ENCODE results near the gene VPS35.
"Not testable (repeated sequence)": the region's sequence is repeated elsewhere in the genome, so short reads cannot be mapped to it uniquely, and the experiment has no call there.

Gene VPS35

DNA sequence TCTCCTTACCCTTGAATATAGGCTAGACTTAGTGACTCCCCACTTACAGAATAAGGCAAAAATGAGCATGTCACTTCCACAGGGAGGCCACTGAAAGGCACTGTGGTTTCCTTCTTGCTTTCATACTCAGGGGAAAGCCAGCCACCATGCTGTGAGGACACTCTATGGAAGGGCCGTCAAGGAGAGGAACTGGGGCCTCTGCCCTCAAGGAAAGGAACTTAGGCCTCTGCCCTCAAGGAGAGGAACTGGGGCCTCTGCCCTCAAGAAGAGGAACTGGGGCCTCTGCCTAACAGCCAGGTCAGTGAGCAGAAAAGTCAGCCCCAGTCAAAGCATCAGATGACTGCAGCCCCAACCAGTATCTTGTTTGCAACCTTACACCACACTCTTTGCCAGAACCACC is 30.1 kb downstream of the VPS35 start:
- peak; percentile 4 for DNase-seq (ENCODE audit: low read depth)

DNA sequence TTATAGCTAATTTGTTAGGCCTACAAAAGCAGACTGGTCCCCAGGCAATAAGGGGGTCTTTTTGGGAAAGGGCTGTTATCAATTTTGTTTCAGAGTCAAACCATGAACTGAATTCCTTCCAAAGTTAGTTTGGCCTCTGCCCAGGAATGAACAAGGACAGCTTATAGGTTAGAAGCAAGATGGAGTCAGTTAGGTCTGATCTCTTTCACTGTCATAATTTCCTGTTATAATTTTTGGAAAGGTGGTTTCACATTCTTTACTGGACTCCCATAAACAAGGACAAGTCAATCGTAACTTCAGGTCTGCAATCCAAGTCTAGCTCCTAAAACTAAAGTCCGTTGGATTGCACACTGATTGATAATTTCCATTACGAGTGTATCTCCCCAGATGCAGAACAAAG is 37.7 kb downstream of the VPS35 start:
- no peak for DNase-seq (ENCODE audit: low read depth)

DNA sequence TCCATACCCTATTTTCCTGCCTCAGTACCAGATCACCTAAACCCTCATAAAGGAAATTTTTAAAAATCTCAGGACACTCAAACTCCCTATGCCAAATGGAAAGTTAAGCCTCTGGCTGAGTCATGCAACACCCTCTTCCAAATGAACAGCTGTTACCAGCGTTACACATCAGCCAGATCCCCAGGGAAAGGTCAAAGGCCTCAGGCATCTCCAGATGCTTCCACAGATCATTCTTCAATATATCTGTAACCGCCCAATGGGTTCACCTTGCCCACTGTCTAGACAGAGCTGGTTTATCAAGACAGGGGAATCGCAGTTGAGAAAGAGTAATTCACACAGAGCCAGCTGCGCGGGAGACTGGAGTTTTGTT is 38.7 kb downstream of the VPS35 start:
- DNase-seq (ENCODE audit: low read depth) = peak; percentile 13

GRCh38 chr16:46649588-46650253 is 39.3 kb downstream of the VPS35 start:
- no peak for DNase-seq (ENCODE audit: low read depth)

DNA sequence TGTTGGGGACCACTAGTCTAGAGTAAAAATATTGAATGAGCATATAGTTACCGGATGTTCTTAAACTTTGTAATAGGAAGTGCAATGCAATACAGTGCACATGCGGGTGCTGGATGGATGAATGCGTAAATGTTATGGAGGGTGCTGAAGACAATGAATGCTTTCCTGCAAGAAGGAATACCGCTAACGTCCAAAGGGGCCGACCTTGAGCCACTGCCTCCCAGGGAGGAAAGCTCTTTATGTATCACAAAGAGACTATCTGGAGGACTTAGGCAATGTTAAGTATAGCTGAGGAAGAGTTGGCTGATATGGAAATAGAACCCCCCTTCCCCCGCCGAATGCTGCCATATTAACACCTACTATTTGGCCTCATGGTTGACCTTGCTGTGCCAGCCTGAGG is 40.3 kb downstream of the VPS35 start:
- no peak for DNase-seq (ENCODE audit: low read depth)

- DNase-seq (ENCODE audit: low read depth) = peak; percentile 57
These were observed 49.7 kb downstream of the VPS35 start for GRCh38 chr16:46638947-46639925.

DNA sequence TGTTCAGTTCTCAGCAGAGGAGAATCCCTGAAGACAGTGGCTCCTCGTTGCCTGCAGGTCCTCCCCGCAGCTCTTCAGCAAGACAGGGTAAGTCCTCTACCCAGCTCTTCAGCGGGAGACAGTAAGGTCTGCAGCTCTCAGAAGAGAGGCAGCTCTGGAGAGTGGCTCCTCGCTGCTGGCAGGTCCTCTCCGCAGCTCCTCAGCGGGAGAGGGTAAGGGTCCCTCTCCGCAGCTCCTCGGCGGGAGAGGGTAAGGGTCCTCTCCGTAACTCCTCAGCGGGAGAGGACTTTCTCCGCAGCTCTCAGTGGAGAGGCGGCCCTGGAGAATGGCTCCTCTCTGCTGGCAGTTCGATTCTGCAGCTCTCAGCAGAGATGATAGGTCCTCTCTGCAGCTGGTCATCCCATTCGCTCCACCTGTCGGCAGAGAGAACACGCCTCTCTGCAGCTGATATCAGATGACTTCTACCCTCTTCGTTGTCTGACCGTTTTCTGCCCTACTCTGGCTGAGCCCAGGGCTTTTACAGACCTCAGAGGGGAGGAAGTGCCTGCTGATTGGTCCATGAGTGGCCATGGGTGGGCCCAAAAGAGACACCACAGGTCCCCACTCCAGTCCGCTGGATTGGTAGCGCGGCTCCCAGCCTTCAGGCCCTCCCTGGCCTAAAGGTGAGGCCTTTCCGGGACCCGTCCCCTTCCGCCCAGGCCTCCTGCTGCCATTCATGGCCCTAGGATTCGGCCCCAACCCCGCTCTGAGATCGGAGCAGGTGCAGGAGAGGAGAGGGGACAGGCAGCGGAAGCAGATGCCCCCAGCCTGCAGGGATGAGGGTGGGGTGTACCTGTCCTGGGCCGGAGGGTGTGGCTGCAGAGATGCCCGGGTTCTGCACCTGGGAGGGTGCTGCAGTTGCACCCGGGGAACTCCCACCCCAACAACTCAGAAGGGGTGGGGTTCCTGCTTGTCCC is 55.9 kb downstream of the VPS35 start:
- DNase-seq (ENCODE audit: low read depth) = no peak

DNA sequence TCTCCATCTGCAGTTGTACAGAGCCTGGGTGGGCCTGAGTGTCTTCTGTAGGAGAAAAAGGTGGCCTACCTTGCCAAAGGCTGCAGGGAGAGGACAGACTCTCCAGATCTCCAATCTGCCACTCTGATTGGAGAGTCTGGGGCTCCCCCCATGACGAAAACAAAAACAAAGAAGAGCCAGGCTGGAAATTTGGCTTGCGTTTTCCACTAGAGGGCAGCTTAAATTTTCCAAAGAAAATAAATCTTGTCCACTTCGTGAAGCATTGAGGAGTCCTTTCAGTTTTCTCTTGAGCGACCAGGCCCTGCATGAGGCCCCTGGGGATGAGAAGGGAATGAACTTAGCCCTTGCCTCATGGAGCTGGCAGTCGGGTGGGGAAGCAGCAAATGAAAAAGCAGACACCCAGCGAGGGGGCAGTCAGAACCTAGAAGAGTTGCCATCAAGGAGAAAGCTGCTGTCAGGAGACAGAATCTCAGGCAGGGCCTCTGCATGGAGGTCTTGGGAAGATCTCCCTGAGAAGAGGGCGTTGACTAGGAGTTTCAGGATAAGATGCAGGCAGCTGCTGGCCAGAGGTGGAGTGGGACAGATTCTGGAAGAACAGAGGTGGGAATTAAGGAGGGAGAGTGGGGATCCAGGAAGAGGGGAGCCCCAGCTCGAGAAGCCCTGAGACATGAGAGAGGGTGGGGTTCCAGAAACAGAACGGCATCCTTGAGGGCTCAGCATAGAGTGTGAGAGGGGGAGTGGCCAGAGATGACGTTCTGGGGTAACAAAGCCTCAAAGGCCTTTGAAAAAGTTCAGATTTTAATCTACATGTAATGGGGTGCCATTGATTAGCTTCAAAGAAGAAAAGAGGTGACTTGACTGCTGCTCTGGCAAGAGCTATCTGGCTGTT is 59.4 kb downstream of the VPS35 start:
- peak; percentile 67 for DNase-seq (ENCODE audit: low read depth)

DNA sequence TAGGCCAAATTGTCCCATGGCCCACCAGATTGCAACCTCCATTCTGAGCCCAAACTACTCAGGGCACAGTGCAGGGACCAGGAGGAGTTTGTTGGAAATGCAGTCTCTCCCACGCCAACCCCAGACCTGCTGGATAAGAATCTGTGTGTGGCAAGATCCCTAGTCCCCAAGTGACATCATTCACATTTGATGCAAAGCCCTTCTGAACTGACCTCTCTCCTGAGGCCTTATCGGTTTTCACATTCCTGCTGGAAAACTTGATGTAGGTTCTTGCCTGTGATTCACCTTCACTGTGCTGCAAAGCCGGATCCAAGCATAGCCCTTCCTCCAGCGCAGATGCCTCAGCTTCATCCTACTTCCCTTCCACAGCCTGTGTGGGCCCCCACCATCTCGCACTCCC is 61.2 kb downstream of the VPS35 start:
- no peak for DNase-seq (ENCODE audit: low read depth)

- DNase-seq (ENCODE audit: low read depth) = not testable (repeated sequence)
These were observed 62.3 kb downstream of the VPS35 start for GRCh38 chr16:46626681-46627080.

GRCh38 chr16:46624862-46625261 is 64.1 kb downstream of the VPS35 start:
- not testable (repeated sequence) for DNase-seq (ENCODE audit: low read depth)

DNA sequence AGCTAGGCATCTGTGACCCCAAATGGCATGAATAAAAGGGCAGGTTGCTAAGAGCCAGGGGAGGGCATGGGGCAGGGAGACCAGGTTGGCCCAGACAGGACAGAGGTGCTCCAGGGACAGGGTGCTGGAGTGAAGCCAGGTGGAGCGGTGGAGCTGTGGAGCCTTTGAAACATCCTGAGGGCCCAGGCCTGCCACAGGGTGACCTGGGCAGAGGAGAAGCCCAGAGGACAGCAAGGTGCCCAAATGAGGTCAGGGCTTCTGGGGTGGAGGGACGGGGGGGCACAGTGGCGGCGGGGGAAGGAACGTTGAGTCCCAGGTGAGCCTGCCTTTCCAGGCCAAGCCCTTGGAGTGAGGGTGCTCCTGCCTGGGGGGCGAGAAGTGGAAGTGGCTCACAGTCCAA is 65.3 kb downstream of the VPS35 start:
- not testable (repeated sequence) for DNase-seq (ENCODE audit: low read depth)

DNA sequence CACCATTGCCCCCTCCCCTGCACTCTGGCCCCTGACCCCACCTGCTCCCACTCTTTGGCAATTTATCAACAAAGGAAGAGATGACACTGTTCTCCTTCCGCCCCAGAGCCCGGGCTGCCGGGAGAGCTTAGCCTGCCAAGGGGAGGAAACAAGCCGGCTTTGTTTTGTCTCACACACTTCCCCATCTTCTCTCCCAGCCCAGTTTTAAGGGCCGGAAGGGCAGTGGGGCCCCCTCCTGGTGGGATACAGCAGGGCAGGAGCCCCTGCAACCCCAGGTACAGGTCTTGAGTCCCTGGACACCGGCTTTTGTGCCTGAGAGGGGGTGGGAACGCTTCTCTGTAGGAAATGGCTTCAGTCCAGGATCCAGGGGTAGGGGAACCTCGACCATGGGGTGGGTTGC is 65.7 kb downstream of the VPS35 start:
- DNase-seq (ENCODE audit: low read depth) = not testable (repeated sequence)

GRCh38 chr16:46621934-46622676 is 66.9 kb downstream of the VPS35 start:
- DNase-seq (ENCODE audit: low read depth) = no peak

GRCh38 chr16:46621006-46621933 is 67.7 kb downstream of the VPS35 start, which contains the start of gene SHCBP1:
TSS of gene SHCBP1 (minus strand) at chr16:46621379. CDS start at chr16:46621359, 20 bp downstream.
- DNase-seq (ENCODE audit: low read depth) = peak; percentile 90

DNA sequence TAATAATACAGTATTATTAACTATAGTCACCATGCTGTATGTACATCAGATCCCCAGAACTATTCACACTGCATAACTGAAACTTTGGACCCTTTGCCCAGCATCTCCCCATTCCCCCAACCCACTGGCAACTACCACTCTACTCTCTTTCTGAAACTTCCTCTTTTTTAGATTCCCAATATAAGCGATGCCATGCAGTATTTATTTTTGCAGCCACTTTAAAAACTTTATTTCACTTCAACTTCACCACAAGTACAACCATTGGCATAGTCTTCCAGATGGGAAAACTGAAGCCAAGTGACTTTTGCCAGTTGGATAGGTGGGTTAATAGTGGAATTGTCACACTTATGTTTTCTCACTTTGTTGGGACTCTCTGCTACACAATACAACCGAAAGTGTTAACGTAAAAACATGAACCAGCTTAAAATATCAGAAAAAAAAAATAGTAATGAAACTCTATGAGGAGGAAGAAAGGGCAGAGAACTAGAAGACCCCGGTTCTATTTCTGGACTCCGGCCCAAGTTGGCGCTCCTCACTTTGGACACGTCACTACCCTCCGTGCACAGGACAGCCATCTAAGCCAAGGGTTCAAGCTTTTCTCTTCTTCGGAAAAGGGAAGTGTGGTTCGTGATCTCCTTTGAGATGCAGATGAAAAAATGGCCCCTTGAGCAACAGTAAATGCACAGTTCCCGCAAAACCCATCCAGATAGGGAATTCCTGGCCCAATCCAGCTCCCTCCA is 68.5 kb downstream of the VPS35 start:
- DNase-seq (ENCODE audit: low read depth) = peak; percentile 39

DNA sequence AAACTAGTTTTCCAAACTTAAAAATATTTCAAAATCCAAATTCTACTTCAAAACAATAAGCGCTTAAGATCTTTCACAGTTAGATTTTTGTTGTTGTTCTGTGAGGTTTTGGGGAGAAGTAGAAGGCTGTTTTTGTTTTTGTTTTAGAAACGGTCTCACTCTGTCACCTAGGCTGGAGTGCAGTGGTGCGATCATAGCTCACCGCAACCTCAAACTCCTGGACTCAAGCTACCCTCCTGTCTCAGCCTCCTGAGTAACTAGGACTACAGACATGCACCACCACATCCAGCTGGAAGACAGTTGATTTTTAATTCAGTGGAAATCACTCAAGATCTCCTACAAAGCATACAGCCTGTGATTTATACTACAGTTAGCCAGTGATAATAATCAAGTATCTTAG is 70.5 kb downstream of the VPS35 start:
- DNase-seq (ENCODE audit: low read depth) = no peak

DNA sequence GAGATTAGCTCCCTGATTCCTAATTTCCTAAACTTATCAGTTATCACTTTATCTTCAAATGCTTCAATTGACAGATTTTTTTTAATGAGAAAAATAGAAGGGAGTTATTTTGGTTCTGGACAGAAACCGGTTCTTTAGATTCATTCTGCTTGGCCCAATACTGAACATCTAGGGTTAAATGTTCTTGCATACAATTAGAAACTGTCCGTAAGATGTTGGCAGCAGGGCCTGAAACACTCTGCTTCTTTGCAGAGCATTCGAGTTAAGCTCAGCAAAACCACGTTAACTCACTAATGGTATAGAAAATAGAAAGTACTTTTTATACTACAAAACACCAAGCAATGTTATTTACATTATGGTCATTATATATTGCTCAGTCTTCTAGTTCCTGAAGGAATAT is 75.0 kb downstream of the VPS35 start:
- DNase-seq (ENCODE audit: low read depth) = no peak

Measured in EH (cell line).